ENCODE data around the gene FBXO15.
A peak's percentile ranks its signal among the peaks of the same experiment; 100 is the strongest.

FBXO15 gene

GRCh38 chr18:74147491-74147778, 199 bp downstream of the FBXO15 start:
- H3K4me3 ChIP-seq (ENCODE audit: low read length), result peak overlapping the region; percentile 100
- no peak for TF ChIP-seq CTCF (conservative IDR thresholded peaks at IDR 0.05; ENCODE audit: low read depth, low read length)
- no peak for DNase-seq (ENCODE audit: low read depth)

DNA sequence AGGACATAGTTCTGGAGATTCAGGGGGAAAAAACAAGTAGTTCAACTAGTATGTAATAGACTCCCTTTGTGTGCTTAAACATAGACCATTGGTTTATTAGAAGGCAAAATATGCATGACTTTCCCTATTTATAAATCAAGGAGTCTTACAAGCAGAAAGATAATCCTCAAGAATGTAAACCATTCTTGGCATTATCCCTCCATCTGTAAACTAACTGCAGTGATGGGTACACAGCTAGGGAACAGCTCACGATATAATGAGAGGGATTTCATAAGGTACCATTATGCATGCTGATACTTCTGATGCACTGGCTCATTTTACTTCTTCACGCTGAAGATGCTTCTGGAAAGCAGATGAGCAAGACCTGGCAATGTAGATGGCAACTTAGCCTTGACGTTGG, 878 bp downstream of the FBXO15 start:
- peak overlapping the region; percentile 100 for H3K4me3 ChIP-seq (ENCODE audit: low read length)
- TF ChIP-seq CTCF (conservative IDR thresholded peaks at IDR 0.05; ENCODE audit: low read depth, low read length), result no peak

DNA sequence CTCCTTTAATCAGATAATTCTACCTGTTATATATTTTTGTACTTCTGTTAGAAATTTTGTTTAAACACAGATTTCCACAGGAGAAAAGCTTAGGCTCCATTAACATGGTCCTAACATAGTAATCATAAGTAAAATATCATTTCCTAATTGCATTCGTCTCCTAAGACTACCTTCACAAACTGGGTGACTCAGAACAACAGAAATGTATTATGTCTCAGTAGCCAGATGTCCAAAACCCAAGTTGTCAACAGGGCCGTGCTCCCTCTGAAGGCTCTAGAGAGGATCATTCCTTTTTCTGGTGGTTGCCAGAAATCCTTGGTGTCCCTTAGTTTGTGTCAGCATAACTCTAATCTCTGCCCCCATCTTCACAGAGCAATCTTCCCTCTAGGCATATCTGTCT, 5.4 kb downstream of the FBXO15 start:
- no peak for DNase-seq (ENCODE audit: low read depth)
- TF ChIP-seq CTCF (conservative IDR thresholded peaks at IDR 0.05; ENCODE audit: low read depth, low read length), result no peak
- H3K4me3 ChIP-seq (ENCODE audit: low read length), result no peak overlapping the region

More for the DNA sequence above, 878 bp downstream of the FBXO15 start:
- peak; percentile 73 for DNase-seq (ENCODE audit: low read depth)

DNA sequence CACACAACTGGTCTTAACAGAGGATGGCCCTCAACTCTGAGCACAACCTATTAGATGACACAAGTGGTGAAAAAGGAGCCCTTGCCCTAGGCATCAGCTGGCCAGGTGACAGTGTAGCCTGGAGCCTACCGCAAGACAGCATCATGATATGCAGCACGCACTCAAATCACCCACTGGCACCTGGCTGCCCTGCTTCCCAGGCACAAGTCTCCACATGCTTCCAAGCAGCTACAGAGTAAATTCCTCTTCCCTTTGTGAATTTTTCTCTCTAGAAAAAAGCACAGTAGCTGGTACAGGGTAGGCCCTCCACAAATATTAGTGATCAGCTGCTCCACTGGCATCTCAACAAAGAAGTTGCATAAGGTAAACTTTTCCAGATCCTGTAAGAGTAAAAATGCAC, 6.0 kb downstream of the FBXO15 start:
- no peak for TF ChIP-seq CTCF (conservative IDR thresholded peaks at IDR 0.05; ENCODE audit: low read depth, low read length)
- H3K4me3 ChIP-seq (ENCODE audit: low read length), result no peak overlapping the region
- DNase-seq (ENCODE audit: low read depth), result peak; percentile 23

- DNase-seq (ENCODE audit: low read depth), result no peak
- TF ChIP-seq CTCF (conservative IDR thresholded peaks at IDR 0.05; ENCODE audit: low read depth, low read length), result no peak
- H3K4me3 ChIP-seq (ENCODE audit: low read length), result no peak overlapping the region
Measured at GRCh38 chr18:74140582-74140981, 7.1 kb downstream of the FBXO15 start.

GRCh38 chr18:74139888-74140287, 7.7 kb downstream of the FBXO15 start:
- DNase-seq (ENCODE audit: low read depth), result no peak
- no peak overlapping the region for H3K4me3 ChIP-seq (ENCODE audit: low read length)
- TF ChIP-seq CTCF (conservative IDR thresholded peaks at IDR 0.05; ENCODE audit: low read depth, low read length), result no peak

DNA sequence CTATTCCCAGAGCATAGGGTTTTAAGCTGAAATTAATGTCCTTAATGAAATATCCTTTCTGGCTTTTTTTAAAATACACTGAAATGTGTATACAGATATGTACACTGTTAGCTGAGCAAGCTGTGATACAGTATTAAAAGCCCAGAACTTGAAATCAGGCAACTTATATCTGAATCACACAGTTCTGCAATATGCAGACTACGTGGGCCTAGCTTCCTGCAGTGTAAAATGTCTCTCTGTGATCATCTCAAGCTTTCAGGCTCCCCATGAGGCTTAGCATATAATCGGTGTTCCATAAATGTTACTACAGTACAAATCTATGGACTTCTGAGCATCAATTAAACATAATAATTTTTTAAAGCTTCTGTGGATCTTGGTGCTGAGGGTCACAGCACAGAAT, 8.2 kb downstream of the FBXO15 start:
- no peak overlapping the region for H3K4me3 ChIP-seq (ENCODE audit: low read length)
- no peak for DNase-seq (ENCODE audit: low read depth)
- no peak for TF ChIP-seq CTCF (conservative IDR thresholded peaks at IDR 0.05; ENCODE audit: low read depth, low read length)

Data from retinal pigment epithelial cell (primary cell).